WTC11 (cell line): ENCODE measurements around the gene FSTL4. TPM values are rescaled to one million over a fixed set of nuclear protein-coding genes. Genes with fewer than 3 reads are reported as not detected.
A peak's percentile ranks its signal among the peaks of the same experiment; 100 is the strongest.

ENCODE experiments used
- ATAC-seq: fragments of 200-7000 bp; cut with Tn5 transposase; 2 replicates; pipeline ENCODE4 v1.10.0; 2021; ENCODE audit warnings: mild to moderate bottlenecking, moderate library complexity
- CTCF ChIA-PET: fragments of 300-600 bp; sonication (Branson Sonifier 250); formaldehyde crosslinking; loops from one replicate; lab custom pipeline; 2021; ENCODE audit warnings: antibody characterized with exemption; lab: Charles Lee
- POLR2A ChIA-PET: fragments of 350-600 bp; sonication (Branson Sonifier 250); formaldehyde crosslinking; loops from one replicate; lab custom pipeline; 2021; ENCODE audit warnings: antibody characterized with exemption; lab: Charles Lee
- DNase-seq: peaks from one replicate; pipeline ENCODE4 v3.0.0; 2021; ENCODE audit warnings: low spot score
- H3K27ac Mint-ChIP-seq: 2 replicates; pipeline ENCODE4 v1.8.0; 2021; ENCODE audit warnings: mixed read lengths
- H3K27me3 Mint-ChIP-seq: 2 replicates; pipeline ENCODE4 v1.8.0; 2021; ENCODE audit warnings: low read depth, mild to moderate bottlenecking, moderate library complexity, mixed read lengths
- H3K36me3 Mint-ChIP-seq: 2 replicates; pipeline ENCODE4 v1.8.0; 2021; ENCODE audit warnings: mixed read lengths
- H3K4me1 Mint-ChIP-seq: 2 replicates; pipeline ENCODE4 v1.8.0; 2022; ENCODE audit warnings: mixed read lengths
- H3K4me3 Mint-ChIP-seq: 2 replicates; pipeline ENCODE4 v1.8.0; 2021; ENCODE audit warnings: mild to moderate bottlenecking, moderate library complexity, mixed read lengths
- H3K9me3 Mint-ChIP-seq: 2 replicates; pipeline ENCODE4 v1.8.0; 2021; ENCODE audit warnings: mixed read lengths
- ATF1 ChIP-seq: sonication (generic); formaldehyde crosslinking; IDR thresholded peaks from 2 replicates; pipeline ENCODE4 v1.8.1; 2023; ENCODE audit warnings: mild to moderate bottlenecking, moderate library complexity, missing genetic modification reagents
- CBFB ChIP-seq: sonication (generic); formaldehyde crosslinking; IDR thresholded peaks from 2 replicates; pipeline ENCODE4 v1.8.1; 2022; ENCODE audit warnings: mild to moderate bottlenecking, low read depth, missing genetic modification reagents
- CREB1 ChIP-seq: sonication (generic); formaldehyde crosslinking; IDR thresholded peaks from 2 replicates; pipeline ENCODE4 v1.8.0; 2023; ENCODE audit warnings: mild to moderate bottlenecking, missing genetic modification reagents
- CREM ChIP-seq: sonication (generic); formaldehyde crosslinking; IDR thresholded peaks from 2 replicates; pipeline ENCODE4 v1.8.1; 2022; ENCODE audit warnings: mild to moderate bottlenecking, missing genetic modification reagents, moderate library complexity
- ELF4 ChIP-seq: sonication (generic); formaldehyde crosslinking; IDR thresholded peaks from 2 replicates; pipeline ENCODE4 v1.8.1; 2022; ENCODE audit warnings: low read depth, mild to moderate bottlenecking, moderate library complexity, missing genetic modification reagents
- ESRRA ChIP-seq: sonication (generic); formaldehyde crosslinking; IDR thresholded peaks from 2 replicates; pipeline ENCODE4 v1.8.1; 2022; ENCODE audit warnings: mild to moderate bottlenecking, missing genetic modification reagents, borderline replicate concordance
- ETV6 ChIP-seq: sonication (generic); formaldehyde crosslinking; IDR thresholded peaks from 2 replicates; pipeline ENCODE4 v1.8.1; 2022; ENCODE audit warnings: mild to moderate bottlenecking, missing genetic modification reagents
- JUN ChIP-seq: sonication (generic); formaldehyde crosslinking; IDR thresholded peaks from 2 replicates; pipeline ENCODE4 v1.8.0; 2023; ENCODE audit warnings: mild to moderate bottlenecking, missing genetic modification reagents
- NFATC4 ChIP-seq: fragments of 250-450 bp; sonication (Bioruptor Pico); IDR thresholded peaks from 2 replicates; pipeline ENCODE4 v1.9.0; 2021; ENCODE audit warnings: mild to moderate bottlenecking
- NFYB ChIP-seq: sonication (generic); formaldehyde crosslinking; conservative IDR thresholded peaks from 2 replicates; pipeline ENCODE4 v1.8.0; 2022; ENCODE audit warnings: low read depth, missing genetic modification reagents
- NR1H2 ChIP-seq: sonication (generic); formaldehyde crosslinking; IDR thresholded peaks from 2 replicates; pipeline ENCODE4 v1.9.0; 2021; ENCODE audit warnings: mild to moderate bottlenecking, moderate library complexity, missing genetic modification reagents
- NR2C2 ChIP-seq: sonication (generic); formaldehyde crosslinking; IDR thresholded peaks from 2 replicates; pipeline ENCODE4 v1.8.0; 2022; ENCODE audit warnings: mild to moderate bottlenecking, missing genetic modification reagents
- NR3C1 ChIP-seq: sonication (generic); formaldehyde crosslinking; conservative IDR thresholded peaks from 2 replicates; pipeline ENCODE4 v1.8.1; 2023; ENCODE audit warnings: low read depth, mild to moderate bottlenecking, missing genetic modification reagents
- PRRX2 ChIP-seq: fragments of 250-450 bp; sonication (Bioruptor Pico); IDR thresholded peaks from 2 replicates; pipeline ENCODE4 v1.8.0; 2021; ENCODE audit warnings: mild to moderate bottlenecking
- SOX15 ChIP-seq: fragments of 250-450 bp; sonication (Bioruptor Pico); IDR thresholded peaks from 2 replicates; pipeline ENCODE4 v1.9.0; 2021; ENCODE audit warnings: mild to moderate bottlenecking
- SP1 ChIP-seq: sonication (generic); formaldehyde crosslinking; conservative IDR thresholded peaks from 2 replicates; pipeline ENCODE4 v1.8.1; 2022; ENCODE audit warnings: missing genetic modification reagents
- ZBTB43 ChIP-seq: sonication (generic); formaldehyde crosslinking; IDR thresholded peaks from 2 replicates; pipeline ENCODE4 v1.8.1; 2023; ENCODE audit warnings: mild to moderate bottlenecking, missing genetic modification reagents
- ZNF121 ChIP-seq: sonication (generic); formaldehyde crosslinking; IDR thresholded peaks from 2 replicates; pipeline ENCODE4 v1.8.0; 2023; ENCODE audit warnings: missing genetic modification reagents
- ZNF138 ChIP-seq: sonication (generic); formaldehyde crosslinking; conservative IDR thresholded peaks from 2 replicates; pipeline ENCODE4 v1.8.1; 2022; ENCODE audit warnings: mild to moderate bottlenecking, moderate library complexity, missing genetic modification reagents
- ZNF317 ChIP-seq: sonication (generic); formaldehyde crosslinking; IDR thresholded peaks from 2 replicates; pipeline ENCODE4 v1.8.1; 2023; ENCODE audit warnings: low read depth, mild to moderate bottlenecking, moderate library complexity, missing genetic modification reagents, borderline replicate concordance
- ZNF416 ChIP-seq: fragments of 250-450 bp; sonication (Bioruptor Pico); IDR thresholded peaks from 2 replicates; pipeline ENCODE4 v1.9.0; 2021; ENCODE audit warnings: mild to moderate bottlenecking, inconsistent platforms
- ZNF425 ChIP-seq: fragments of 250-450 bp; sonication (Bioruptor Pico); conservative IDR thresholded peaks from 2 replicates; pipeline ENCODE4 v1.9.0; 2021; ENCODE audit warnings: mild to moderate bottlenecking
- total RNA-seq: library from RNA; stranded (reverse); gene quantifications from 3 replicates; pipeline ENCODE4 v1.2.3, GENCODE V29; 2021
- TF ChIP-seq, protein P1 (sequence below): sonication (generic); formaldehyde crosslinking; IDR thresholded peaks from 2 replicates; pipeline ENCODE4 v1.8.1; 2022; ENCODE audit warnings: low read depth, mild to moderate bottlenecking, moderate library complexity, missing genetic modification reagents, borderline replicate concordance
- TF ChIP-seq, protein P2 (sequence below): fragments of 250-450 bp; sonication (Bioruptor Pico); IDR thresholded peaks from 2 replicates; pipeline ENCODE4 v1.9.0; 2021; ENCODE audit warnings: mild to moderate bottlenecking
- TF ChIP-seq, protein P3 (sequence below): fragments of 250-450 bp; sonication (Bioruptor Pico); IDR thresholded peaks from 2 replicates; pipeline ENCODE4 v2.1.2; 2022; ENCODE audit warnings: mild to moderate bottlenecking, moderate library complexity
- TF ChIP-seq, protein P4 (sequence below): sonication (generic); formaldehyde crosslinking; IDR thresholded peaks from 2 replicates; pipeline ENCODE4 v1.8.1; 2022; ENCODE audit warnings: missing genetic modification reagents, borderline replicate concordance
- TF ChIP-seq, protein P5 (sequence below): sonication (generic); formaldehyde crosslinking; IDR thresholded peaks from 2 replicates; pipeline ENCODE4 v1.8.1; 2023; ENCODE audit warnings: mild to moderate bottlenecking, moderate library complexity, missing genetic modification reagents

FSTL4 gene
- total RNA-seq, 1 experiment from 2014 or later, result 6.1 TPM

- ATAC-seq, result peak; percentile 84
- peak overlapping the region; percentile 69 for H3K4me3 Mint-ChIP-seq
- DNase-seq, result peak; percentile 83
- ChIA-PET POLR2A (no interaction called here), CTCF (interaction anchor here (0.5 to 3.6 kb wide), 22 partner anchors 9 to 499 kb away, joined by 3 to 35 read pairs (median 4); no protein-coding TSS in a partner anchor)
- H3K36me3 Mint-ChIP-seq, result no peaks in the 10 kb centered on the region
- peaks cover 64% of the 10 kb centered on the region for H3K27me3 Mint-ChIP-seq
- no peaks in the 10 kb centered on the region for H3K9me3 Mint-ChIP-seq
- H3K27ac Mint-ChIP-seq, result no peak overlapping the region
- H3K4me1 Mint-ChIP-seq, result peaks cover 15% of the 10 kb centered on the region
- peak; percentile 72; the same call in 1 of the 2 replicates for TF ChIP-seq JUN (CRISPR knock-in tag)
- TF ChIP-seq ZNF317 (CRISPR knock-in tag), result no peak
- TF ChIP-seq PRRX2 (CRISPR knock-in tag), result no peak
- no peak for TF ChIP-seq ZNF121 (CRISPR knock-in tag)
- 0 out of 2 replicates have a peak, but pooled peaks have one; percentile 55 for TF ChIP-seq ZBTB43 (CRISPR knock-in tag)
- peak; percentile 46; the same call in 1 of the 2 replicates for TF ChIP-seq SP1
- TF ChIP-seq NR2C2 (CRISPR knock-in tag), result peak; percentile 44; the same call in 1 of the 2 replicates
- TF ChIP-seq, protein P1, sequence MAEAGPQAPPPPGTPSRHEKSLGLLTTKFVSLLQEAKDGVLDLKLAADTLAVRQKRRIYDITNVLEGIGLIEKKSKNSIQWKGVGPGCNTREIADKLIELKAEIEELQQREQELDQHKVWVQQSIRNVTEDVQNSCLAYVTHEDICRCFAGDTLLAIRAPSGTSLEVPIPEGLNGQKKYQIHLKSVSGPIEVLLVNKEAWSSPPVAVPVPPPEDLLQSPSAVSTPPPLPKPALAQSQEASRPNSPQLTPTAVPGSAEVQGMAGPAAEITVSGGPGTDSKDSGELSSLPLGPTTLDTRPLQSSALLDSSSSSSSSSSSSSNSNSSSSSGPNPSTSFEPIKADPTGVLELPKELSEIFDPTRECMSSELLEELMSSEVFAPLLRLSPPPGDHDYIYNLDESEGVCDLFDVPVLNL (CRISPR knock-in tag), result 0 out of 2 replicates have a peak, but pooled peaks have one; percentile 42
- no peak for TF ChIP-seq NFATC4 (CRISPR knock-in tag)
- TF ChIP-seq CREB1, result no peak
- no peak for TF ChIP-seq ATF1 (CRISPR knock-in tag)
- no peak for TF ChIP-seq ZNF416 (CRISPR knock-in tag)
- peak; percentile 58; the same call in 1 of the 2 replicates for TF ChIP-seq ELF4
- TF ChIP-seq ZNF138 (CRISPR knock-in tag), result 0 out of 2 replicates have a peak, but pooled peaks have one; percentile 56
- TF ChIP-seq ZNF425, result no peak
- no peak for TF ChIP-seq ETV6 (CRISPR knock-in tag)
- TF ChIP-seq, protein P2, sequence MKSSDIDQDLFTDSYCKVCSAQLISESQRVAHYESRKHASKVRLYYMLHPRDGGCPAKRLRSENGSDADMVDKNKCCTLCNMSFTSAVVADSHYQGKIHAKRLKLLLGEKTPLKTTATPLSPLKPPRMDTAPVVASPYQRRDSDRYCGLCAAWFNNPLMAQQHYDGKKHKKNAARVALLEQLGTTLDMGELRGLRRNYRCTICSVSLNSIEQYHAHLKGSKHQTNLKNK (CRISPR knock-in tag), result no peak
- peak; percentile 66 for TF ChIP-seq CREM
- no peak for TF ChIP-seq SOX15 (CRISPR knock-in tag)
- no peak for TF ChIP-seq NFYB
- TF ChIP-seq NR3C1 (CRISPR knock-in tag), result 0 out of 2 replicates have a peak, but pooled peaks have one; percentile 61
- TF ChIP-seq, protein P3, sequence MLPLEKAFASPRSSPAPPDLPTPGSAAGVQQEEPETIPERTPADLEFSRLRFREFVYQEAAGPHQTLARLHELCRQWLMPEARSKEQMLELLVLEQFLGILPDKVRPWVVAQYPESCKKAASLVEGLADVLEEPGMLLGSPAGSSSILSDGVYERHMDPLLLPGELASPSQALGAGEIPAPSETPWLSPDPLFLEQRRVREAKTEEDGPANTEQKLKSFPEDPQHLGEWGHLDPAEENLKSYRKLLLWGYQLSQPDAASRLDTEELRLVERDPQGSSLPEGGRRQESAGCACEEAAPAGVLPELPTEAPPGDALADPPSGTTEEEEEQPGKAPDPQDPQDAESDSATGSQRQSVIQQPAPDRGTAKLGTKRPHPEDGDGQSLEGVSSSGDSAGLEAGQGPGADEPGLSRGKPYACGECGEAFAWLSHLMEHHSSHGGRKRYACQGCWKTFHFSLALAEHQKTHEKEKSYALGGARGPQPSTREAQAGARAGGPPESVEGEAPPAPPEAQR (CRISPR knock-in tag), result no peak
- TF ChIP-seq ESRRA (CRISPR knock-in tag), result no peak
- TF ChIP-seq, protein P4, sequence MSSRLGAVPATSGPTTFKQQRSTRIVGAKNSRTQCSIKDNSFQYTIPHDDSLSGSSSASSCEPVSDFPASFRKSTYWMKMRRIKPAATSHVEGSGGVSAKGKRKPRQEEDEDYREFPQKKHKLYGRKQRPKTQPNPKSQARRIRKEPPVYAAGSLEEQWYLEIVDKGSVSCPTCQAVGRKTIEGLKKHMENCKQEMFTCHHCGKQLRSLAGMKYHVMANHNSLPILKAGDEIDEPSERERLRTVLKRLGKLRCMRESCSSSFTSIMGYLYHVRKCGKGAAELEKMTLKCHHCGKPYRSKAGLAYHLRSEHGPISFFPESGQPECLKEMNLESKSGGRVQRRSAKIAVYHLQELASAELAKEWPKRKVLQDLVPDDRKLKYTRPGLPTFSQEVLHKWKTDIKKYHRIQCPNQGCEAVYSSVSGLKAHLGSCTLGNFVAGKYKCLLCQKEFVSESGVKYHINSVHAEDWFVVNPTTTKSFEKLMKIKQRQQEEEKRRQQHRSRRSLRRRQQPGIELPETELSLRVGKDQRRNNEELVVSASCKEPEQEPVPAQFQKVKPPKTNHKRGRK, result no peak
- no peak for TF ChIP-seq NR1H2 (CRISPR knock-in tag)
- TF ChIP-seq, protein P5, sequence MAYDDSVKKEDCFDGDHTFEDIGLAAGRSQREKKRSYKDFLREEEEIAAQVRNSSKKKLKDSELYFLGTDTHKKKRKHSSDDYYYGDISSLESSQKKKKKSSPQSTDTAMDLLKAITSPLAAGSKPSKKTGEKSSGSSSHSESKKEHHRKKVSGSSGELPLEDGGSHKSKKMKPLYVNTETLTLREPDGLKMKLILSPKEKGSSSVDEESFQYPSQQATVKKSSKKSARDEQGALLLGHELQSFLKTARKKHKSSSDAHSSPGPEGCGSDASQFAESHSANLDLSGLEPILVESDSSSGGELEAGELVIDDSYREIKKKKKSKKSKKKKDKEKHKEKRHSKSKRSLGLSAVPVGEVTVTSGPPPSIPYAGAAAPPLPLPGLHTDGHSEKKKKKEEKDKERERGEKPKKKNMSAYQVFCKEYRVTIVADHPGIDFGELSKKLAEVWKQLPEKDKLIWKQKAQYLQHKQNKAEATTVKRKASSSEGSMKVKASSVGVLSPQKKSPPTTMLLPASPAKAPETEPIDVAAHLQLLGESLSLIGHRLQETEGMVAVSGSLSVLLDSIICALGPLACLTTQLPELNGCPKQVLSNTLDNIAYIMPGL (CRISPR knock-in tag), result no peak; the same call in 1 of the 2 replicates
- peak; percentile 78; the same call in 1 of the 2 replicates for TF ChIP-seq CBFB (CRISPR knock-in tag)
Observed at GRCh38 chr5:133610489-133611356, 1.6 kb downstream of the FSTL4 start.
